Activated CD4-positive, alpha-beta T cell treated with anti-CD3 and anti-CD28 coated beads, Interleukin-2, amount 10 ng/mL, durations not matched to agents 7 days and 5 days (primary cell): ENCODE measurements around the gene SLC27A6. TPM values are rescaled to one million over a fixed set of nuclear protein-coding genes. Genes with fewer than 3 reads are reported as not detected.

ENCODE experiments used
- CTCF ChIA-PET: fragments of 350-600 bp; sonication (Branson Sonifier 250); formaldehyde crosslinking; loops from one replicate; lab custom pipeline; 2021; ENCODE audit warnings: antibody characterized with exemption; lab: Charles Lee
- POLR2A ChIA-PET: fragments of 350-600 bp; sonication (Branson Sonifier 250); formaldehyde crosslinking; loops from one replicate; lab custom pipeline; 2021; ENCODE audit warnings: antibody characterized with exemption; lab: Charles Lee
- DNase-seq: peaks from one replicate; pipeline ENCODE4 v3.0.0-alpha.2; 2020
- H3K27ac Mint-ChIP-seq: one replicate; pipeline ENCODE4 v1.8.0; 2021; ENCODE audit warnings: mild to moderate bottlenecking, moderate library complexity, mixed read lengths
- H3K27me3 Mint-ChIP-seq: one replicate; pipeline ENCODE4 v1.8.0; 2021; ENCODE audit warnings: mixed read lengths
- H3K36me3 Mint-ChIP-seq: one replicate; pipeline ENCODE4 v1.8.0; 2021; ENCODE audit warnings: low read depth, mixed read lengths
- H3K4me1 Mint-ChIP-seq: one replicate; pipeline ENCODE4 v1.8.0; 2021; ENCODE audit warnings: mixed read lengths
- H3K4me3 Mint-ChIP-seq: one replicate; pipeline ENCODE4 v1.8.0; 2021; ENCODE audit warnings: mild to moderate bottlenecking, moderate library complexity, mixed read lengths
- H3K9me3 Mint-ChIP-seq: one replicate; pipeline ENCODE4 v1.8.0; 2021; ENCODE audit warnings: mixed read lengths
- total RNA-seq, 2 experiments: library from RNA; stranded (reverse); gene quantifications; one replicate each; pipeline ENCODE4 v1.2.3, GENCODE V29; 2021

SLC27A6 gene
- total RNA-seq, 2 experiments from 2014 or later = not detected

DNA sequence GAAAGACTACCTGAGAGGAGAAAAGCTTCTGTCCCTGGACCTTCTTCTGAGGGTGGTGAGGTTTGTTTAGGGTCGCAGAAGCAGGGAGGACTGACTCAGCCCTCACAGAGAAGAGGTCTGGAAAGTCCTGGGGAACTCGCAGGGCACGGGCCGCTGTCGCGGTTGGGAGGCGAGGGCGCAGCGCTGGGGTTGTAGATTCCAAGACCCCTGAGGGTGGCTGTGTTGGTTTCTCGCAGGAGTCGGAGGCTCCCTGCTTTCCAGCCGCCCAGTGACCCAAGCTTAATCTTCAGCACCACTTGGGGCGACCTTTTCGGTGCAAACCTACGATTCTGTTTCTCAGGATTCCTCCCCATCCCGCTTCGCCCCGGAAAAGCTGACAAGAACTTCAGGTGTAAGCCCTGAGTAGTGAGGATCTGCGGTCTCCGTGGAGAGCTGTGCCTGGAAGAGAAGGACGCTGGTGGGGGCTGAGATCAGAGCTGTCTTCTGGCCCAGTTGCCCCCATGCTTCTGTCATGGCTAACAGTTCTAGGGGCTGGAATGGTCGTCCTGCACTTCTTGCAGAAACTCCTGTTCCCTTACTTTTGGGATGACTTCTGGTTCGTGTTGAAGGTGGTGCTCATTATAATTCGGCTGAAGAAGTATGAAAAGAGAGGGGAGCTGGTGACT lies 482 bp downstream of the SLC27A6 start:
- DNase-seq = no peak
- Mint-ChIP-seq H3K27ac (no peak overlapping the region), H3K4me1 (no peaks in the 10 kb centered on the region), H3K36me3 (no peaks in the 10 kb centered on the region), H3K9me3 (no peaks in the 10 kb centered on the region), H3K27me3 (peaks cover 12% of the 10 kb centered on the region), H3K4me3 (no peak overlapping the region)
- ChIA-PET CTCF (interaction anchor here (0.6 kb wide), 1 partner anchor 425 kb away, joined by 3 read pairs; no protein-coding TSS in a partner anchor), POLR2A (no interaction called here)

DNA sequence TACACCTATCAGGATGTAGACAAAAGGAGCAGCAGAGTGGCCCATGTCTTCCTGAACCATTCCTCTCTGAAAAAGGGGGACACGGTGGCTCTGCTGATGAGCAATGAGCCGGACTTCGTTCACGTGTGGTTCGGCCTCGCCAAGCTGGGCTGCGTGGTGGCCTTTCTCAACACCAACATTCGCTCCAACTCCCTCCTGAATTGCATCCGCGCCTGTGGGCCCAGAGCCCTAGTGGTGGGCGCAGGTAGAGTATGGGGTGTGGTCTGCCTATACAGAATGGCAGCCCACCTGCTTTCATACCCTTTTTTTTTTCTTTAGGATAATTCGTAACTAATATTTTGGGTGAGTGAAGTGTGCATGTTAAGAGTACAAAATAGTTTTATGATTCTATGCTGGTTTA lies 1.1 kb downstream of the SLC27A6 start:
- CTCF ChIA-PET = no interaction called here
- Mint-ChIP-seq H3K4me1 (no peaks in the 10 kb centered on the region), H3K4me3 (no peak overlapping the region), H3K27me3 (peaks cover 12% of the 10 kb centered on the region), H3K36me3 (no peaks in the 10 kb centered on the region), H3K9me3 (no peaks in the 10 kb centered on the region), H3K27ac (no peak overlapping the region)
- DNase-seq = no peak
- POLR2A ChIA-PET = no interaction called here

DNA sequence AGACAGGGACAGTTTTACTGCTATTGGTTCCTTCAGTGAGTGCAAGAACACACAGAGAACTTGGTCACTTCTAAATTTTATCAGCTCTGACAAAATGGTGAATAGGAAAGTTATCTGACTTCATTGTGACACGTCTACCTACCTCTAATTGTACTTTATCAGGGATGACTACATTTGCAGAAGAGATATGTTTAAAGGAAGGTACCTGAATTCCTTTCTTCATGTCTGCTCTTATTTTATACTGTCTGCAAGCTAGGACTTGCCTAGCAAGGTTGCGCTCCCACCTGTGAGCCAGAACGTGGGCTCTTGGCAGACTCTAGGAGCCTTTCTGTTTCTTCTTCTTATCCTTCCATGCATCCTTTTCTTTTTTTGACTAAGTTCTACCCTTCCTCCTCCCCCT lies 1.6 kb downstream of the SLC27A6 start:
- no peak for DNase-seq
- Mint-ChIP-seq H3K9me3 (no peaks in the 10 kb centered on the region), H3K4me3 (no peak overlapping the region), H3K27ac (no peak overlapping the region), H3K27me3 (peaks cover 12% of the 10 kb centered on the region), H3K4me1 (no peaks in the 10 kb centered on the region), H3K36me3 (no peaks in the 10 kb centered on the region)
- ChIA-PET CTCF (no interaction called here), POLR2A (no interaction called here)

DNA sequence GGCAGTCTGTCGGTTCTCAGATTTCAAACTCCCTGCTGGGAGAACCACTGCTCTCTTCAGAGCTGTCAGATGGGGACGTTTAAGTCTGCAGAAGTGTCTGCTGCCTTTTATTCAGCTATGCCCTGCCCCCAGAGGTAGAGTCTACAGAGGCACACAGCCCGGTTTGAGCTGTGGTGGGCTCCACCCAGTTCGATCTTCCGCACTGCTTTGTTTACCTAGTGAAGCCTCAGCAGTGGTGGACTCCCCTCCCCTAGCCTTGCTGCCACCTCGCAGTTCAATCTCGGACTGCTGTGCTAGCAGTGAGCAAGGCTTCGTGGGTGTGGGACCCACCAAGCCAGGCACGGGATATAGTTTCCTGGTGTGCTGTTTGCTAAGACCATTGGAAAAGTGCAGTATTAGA lies 8.0 kb downstream of the SLC27A6 start:
- no peaks in the 10 kb centered on the region for H3K4me1 Mint-ChIP-seq
- H3K36me3 Mint-ChIP-seq = no peaks in the 10 kb centered on the region
- DNase-seq = no peak
- H3K27me3 Mint-ChIP-seq = peaks cover 2% of the 10 kb centered on the region
- ChIA-PET POLR2A (no interaction called here), CTCF (no interaction called here)
- H3K4me3 Mint-ChIP-seq = no peak overlapping the region
- peaks cover 3% of the 10 kb centered on the region for H3K9me3 Mint-ChIP-seq
- H3K27ac Mint-ChIP-seq = no peak overlapping the region

DNA sequence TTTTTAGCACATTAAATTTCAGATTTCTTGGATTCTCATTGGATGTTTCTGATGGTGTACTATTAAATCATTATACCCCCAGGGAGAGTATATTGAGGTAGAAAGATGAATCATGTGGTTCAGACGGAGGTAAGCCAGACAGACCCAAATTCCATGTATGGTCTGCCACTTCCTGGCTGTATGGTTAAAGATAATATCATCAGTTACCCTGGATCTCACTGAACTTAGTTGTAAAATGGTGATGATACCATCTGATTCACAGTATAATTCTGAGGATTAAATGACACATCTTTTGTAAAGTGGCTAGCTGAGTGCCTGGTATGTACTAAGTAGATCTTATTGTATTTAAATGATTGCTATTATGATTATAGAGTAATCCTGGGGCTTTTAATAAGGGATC lies 9.3 kb downstream of the SLC27A6 start:
- H3K9me3 Mint-ChIP-seq = peaks cover 3% of the 10 kb centered on the region
- H3K36me3 Mint-ChIP-seq = no peaks in the 10 kb centered on the region
- peaks cover 2% of the 10 kb centered on the region for H3K27me3 Mint-ChIP-seq
- H3K27ac Mint-ChIP-seq = no peak overlapping the region
- H3K4me1 Mint-ChIP-seq = no peaks in the 10 kb centered on the region
- H3K4me3 Mint-ChIP-seq = no peak overlapping the region
- ChIA-PET POLR2A (no interaction called here), CTCF (no interaction called here)
- no peak for DNase-seq

DNA sequence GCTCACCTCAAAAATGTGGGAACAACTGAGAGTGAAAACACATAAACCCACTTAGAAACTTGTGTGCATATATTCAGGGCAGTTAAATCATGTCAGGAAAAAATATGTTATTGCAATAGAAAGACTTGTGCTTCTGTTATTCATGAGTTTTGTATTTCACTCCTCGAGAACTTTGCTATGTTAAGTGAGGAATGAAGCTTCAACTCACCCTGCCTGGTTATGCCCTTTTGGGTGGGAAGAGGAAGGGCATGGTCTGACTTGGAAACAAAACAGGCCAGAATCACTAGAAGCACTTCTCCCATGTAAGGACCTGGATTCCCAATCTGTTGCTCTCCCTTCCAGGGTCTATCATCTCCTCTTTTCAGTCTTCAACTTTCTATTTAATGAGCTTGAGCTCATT lies 14.5 kb downstream of the SLC27A6 start:
- Mint-ChIP-seq H3K36me3 (no peaks in the 10 kb centered on the region), H3K4me3 (no peak overlapping the region), H3K27me3 (peaks cover 2% of the 10 kb centered on the region), H3K27ac (no peak overlapping the region), H3K4me1 (no peaks in the 10 kb centered on the region), H3K9me3 (no peaks in the 10 kb centered on the region)
- ChIA-PET CTCF (no interaction called here), POLR2A (no interaction called here)
- DNase-seq = no peak

DNA sequence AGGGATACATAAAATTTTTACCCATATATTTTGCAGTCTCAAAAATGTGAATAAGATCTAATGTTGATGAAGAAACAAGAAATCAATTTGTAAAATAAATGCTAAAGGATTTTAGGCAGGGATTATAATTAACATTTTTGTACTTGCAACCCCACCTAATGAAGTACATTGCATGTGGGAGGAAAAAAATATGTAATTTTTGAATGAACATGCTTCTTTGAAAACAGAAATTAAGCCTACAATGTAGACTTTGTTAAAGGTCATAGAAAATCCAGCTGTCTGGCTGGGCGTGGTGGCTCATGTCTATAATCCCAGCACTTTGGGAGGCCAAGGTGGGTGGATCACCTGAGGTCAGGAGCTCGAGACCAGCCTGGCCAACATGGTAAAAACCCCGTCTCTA lies 15.6 kb downstream of the SLC27A6 start:
- CTCF ChIA-PET = no interaction called here

DNA sequence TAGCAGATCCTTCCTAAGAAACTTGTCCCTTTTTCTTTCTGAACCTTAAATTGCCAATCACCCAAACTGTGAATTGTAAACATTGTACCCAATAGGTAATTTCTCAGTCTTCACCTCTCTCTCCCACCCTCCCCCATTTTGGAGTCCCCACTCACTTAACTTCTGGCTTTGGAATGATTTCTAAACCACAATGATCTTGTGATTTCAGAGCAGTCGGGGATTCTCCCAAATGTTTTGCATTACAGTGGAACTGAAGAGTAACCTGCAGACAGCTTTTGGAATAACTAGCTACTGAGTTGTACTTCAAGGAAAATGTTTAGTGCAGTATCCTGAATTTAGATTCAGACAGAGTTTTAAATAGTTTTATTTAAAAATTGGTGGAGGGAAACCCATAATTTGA lies 19.2 kb downstream of the SLC27A6 start:
- ChIA-PET POLR2A (no interaction called here), CTCF (no interaction called here)
- H3K27me3 Mint-ChIP-seq = no peaks in the 10 kb centered on the region
- H3K36me3 Mint-ChIP-seq = no peaks in the 10 kb centered on the region
- no peak overlapping the region for H3K4me3 Mint-ChIP-seq
- H3K9me3 Mint-ChIP-seq = no peaks in the 10 kb centered on the region
- no peaks in the 10 kb centered on the region for H3K4me1 Mint-ChIP-seq
- H3K27ac Mint-ChIP-seq = no peak overlapping the region
- no peak for DNase-seq

More for the DNA sequence above, 15.6 kb downstream of the SLC27A6 start:
- Mint-ChIP-seq H3K4me1 (no peaks in the 10 kb centered on the region), H3K9me3 (no peaks in the 10 kb centered on the region), H3K27me3 (peaks cover 2% of the 10 kb centered on the region), H3K36me3 (no peaks in the 10 kb centered on the region), H3K27ac (no peak overlapping the region), H3K4me3 (no peak overlapping the region)
- POLR2A ChIA-PET = no interaction called here
- DNase-seq = no peak

DNA sequence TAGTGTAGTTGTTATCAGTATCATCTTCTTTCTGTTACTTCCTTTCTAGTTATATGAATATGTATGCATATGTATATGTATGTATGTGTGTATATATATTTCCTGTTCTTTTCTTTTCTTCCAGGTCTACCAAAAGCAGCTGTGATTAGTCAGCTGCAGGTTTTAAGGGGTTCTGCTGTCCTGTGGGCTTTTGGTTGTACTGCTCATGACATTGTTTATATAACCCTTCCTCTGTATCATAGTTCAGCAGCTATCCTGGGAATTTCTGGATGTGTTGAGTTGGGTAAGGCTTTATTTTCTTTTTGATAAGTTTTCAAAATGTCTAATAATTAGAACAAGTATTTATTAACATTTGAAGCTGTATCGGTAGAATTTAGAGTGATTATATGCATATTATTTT lies 23.2 kb downstream of the SLC27A6 start:
- Mint-ChIP-seq H3K9me3 (no peaks in the 10 kb centered on the region), H3K27me3 (no peaks in the 10 kb centered on the region), H3K36me3 (no peaks in the 10 kb centered on the region), H3K4me1 (no peaks in the 10 kb centered on the region), H3K4me3 (no peak overlapping the region), H3K27ac (no peak overlapping the region)
- ChIA-PET POLR2A (no interaction called here), CTCF (no interaction called here)
- DNase-seq = no peak

DNA sequence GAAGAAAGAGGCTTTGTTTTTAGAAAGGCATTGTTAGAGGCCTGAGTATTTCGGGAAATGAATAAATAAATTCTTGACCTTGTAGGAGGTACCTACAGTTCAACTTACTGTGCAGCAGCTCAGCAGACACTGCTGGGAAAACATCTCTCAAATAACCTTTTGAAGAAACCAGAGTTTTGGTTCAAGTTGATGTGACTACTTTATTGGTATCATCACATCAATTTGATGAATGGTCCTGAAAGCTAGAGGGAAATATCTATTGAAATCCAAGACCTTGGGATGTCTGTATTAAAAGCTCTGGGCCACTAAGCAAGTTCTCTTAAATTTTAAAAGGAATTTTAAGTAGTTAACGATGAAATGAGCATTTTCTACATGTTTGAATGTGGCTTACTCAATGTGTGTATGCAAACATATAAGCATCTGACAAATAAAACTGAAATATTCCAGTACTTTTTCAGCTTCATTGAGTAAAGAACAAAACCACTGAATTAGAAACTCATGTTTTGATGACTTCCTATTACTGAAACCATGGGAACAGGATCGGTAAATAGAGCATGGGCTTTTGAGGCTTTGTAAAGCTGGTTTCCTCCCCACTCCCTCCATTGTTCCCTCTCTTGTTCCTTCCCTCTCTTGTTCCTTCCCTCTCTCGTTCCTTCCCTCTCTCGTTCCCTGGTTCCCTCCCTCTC lies 36.7 kb downstream of the SLC27A6 start:
- no peaks in the 10 kb centered on the region for H3K36me3 Mint-ChIP-seq
- no peaks in the 10 kb centered on the region for H3K4me1 Mint-ChIP-seq
- no peak overlapping the region for H3K27ac Mint-ChIP-seq
- ChIA-PET CTCF (no interaction called here), POLR2A (no interaction called here)
- no peaks in the 10 kb centered on the region for H3K27me3 Mint-ChIP-seq
- H3K9me3 Mint-ChIP-seq = no peaks in the 10 kb centered on the region
- H3K4me3 Mint-ChIP-seq = no peak overlapping the region
- DNase-seq = no peak

DNA sequence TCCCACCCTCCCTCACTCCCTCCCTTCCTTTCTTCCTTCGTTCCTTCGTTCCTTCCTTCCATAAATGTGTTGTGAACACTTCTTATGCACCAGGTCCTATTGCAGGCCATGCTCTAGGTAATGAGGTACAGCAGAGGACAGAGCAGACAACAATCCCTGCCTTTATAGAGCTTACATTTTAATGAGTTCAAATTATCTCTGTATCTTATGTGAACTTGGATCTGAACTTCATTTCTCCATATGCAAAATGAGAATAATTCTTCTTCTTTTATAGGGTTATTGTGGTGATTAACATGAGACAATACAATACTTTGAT lies 37.2 kb downstream of the SLC27A6 start:
- DNase-seq = no peak
- H3K27ac Mint-ChIP-seq = no peak overlapping the region
- H3K27me3 Mint-ChIP-seq = no peaks in the 10 kb centered on the region
- POLR2A ChIA-PET = no interaction called here
- no peaks in the 10 kb centered on the region for H3K9me3 Mint-ChIP-seq
- CTCF ChIA-PET = no interaction called here
- no peak overlapping the region for H3K4me3 Mint-ChIP-seq
- H3K36me3 Mint-ChIP-seq = no peaks in the 10 kb centered on the region
- H3K4me1 Mint-ChIP-seq = no peaks in the 10 kb centered on the region

DNA sequence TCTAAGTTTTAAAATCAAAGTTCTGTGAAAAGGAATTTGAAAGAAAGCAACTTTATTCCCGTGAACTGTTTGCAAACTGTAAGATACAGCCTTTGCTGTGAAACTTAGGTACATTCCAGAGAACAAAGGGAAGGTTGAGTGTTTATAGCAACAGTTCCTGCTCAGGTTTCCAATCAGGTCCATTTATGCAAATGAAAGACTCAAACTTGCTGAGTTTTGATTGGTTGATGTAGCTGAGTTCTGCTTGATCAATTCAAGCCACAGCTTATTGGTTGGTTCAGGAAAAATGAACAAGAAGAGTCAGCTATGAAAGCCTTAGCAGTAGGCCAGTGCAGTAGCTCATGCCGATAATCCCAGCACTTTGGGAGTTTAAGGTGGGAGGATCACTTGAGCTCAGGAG lies 37.9 kb downstream of the SLC27A6 start:
- no peaks in the 10 kb centered on the region for H3K9me3 Mint-ChIP-seq
- CTCF ChIA-PET = no interaction called here

DNA sequence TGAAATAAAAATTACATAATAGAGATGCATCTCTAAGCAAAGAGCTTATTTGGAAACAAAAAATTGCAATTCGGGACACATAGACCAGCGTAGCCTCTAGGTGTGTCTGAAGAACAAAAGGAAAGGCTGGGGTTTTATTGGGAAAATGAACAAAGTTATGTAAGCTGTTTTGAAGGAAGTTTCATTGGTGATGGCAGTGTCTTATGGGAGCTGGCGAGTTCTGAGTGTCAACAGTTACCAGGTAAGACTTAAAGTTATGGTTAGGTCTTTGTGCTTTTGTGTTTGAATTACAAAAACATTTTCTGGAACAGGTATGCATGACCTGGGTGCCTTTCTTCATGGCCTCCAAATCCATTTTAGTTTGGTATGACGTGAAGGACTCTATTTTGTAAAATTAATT lies 48.9 kb downstream of the SLC27A6 start:
- ChIA-PET POLR2A (no interaction called here), CTCF (no interaction called here)
- Mint-ChIP-seq H3K27me3 (peaks cover 3% of the 10 kb centered on the region), H3K27ac (no peak overlapping the region), H3K9me3 (no peaks in the 10 kb centered on the region), H3K36me3 (no peaks in the 10 kb centered on the region), H3K4me1 (no peaks in the 10 kb centered on the region), H3K4me3 (no peak overlapping the region)
- DNase-seq = no peak

More for the DNA sequence above, 37.9 kb downstream of the SLC27A6 start:
- Mint-ChIP-seq H3K4me3 (no peak overlapping the region), H3K27ac (no peak overlapping the region), H3K27me3 (no peaks in the 10 kb centered on the region), H3K4me1 (no peaks in the 10 kb centered on the region), H3K36me3 (no peaks in the 10 kb centered on the region)
- no peak for DNase-seq
- POLR2A ChIA-PET = no interaction called here

DNA sequence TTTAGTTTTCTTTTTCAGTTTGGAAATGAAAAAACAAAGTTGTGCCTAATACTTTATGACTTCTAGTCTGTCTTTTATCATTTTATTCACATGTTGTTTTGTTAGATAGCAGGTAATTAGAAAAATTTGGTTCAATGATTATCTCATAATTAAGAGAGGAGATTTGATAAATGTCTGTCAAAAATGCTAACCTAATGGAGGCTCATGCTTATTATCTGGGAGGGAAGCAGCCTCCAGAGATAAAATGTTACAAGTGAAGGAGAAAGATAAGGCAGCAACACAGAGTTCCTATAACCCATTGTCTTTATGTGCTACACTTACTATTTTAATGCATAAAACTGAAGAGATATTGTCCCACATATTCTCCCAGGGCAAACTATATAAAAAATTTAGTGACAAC lies 53.5 kb downstream of the SLC27A6 start:
- H3K27ac Mint-ChIP-seq = no peak overlapping the region

More for the DNA sequence above, 53.5 kb downstream of the SLC27A6 start:
- Mint-ChIP-seq H3K9me3 (no peaks in the 10 kb centered on the region), H3K27me3 (peaks cover 3% of the 10 kb centered on the region), H3K4me1 (no peaks in the 10 kb centered on the region), H3K4me3 (no peak overlapping the region), H3K36me3 (no peaks in the 10 kb centered on the region)
- ChIA-PET CTCF (no interaction called here), POLR2A (no interaction called here)
- DNase-seq = no peak
